ENCODE data around the gene ZNF76. TPM values are rescaled to one million over a fixed set of nuclear protein-coding genes. Genes with fewer than 3 reads are reported as not detected.

The ZNF76 gene
- total and polyA plus RNA-seq, 7 donors: 17.9 to 37.3 (median 24.6) TPM

GRCh38 chr6:35343835-35344550 is 84.5 kb downstream of the ZNF76 start:
- H3K36me3 ChIP-seq (ENCODE audit: insufficient read depth in 1 of 2, low read depth in 1 of 2): peaks cover 14 to 28% of the 10 kb centered on the region in 2 donors
- no peak for TF ChIP-seq CTCF (IDR thresholded peaks at IDR 0.05)
- ATAC-seq: no peak
- 43 to 48% (median 47%) methylated on average over 6 of the region's 6 CpGs for WGBS, 3 donors
- no peaks in the 10 kb centered on the region for H3K27me3 ChIP-seq (ENCODE audit: insufficient read depth in 3 of 3, low read length in 2 of 3)
- no peak for DNase-seq
- peak overlapping the region; percentile 99 for H3K4me3 ChIP-seq
- peak overlapping the region; percentile 99 for H3K27ac ChIP-seq
- H3K9me3 ChIP-seq: no peaks in the 10 kb centered on the region
- intact Hi-C loops (cut with DNase I): loop anchor here (2.0 to 5.0 kb wide), 4 partner anchors 27 to 123 kb away; partner anchors contain the start of gene RPL10A (in 1 of the 2)
- peaks cover 44% of the 10 kb centered on the region for H3K4me1 ChIP-seq

Other genes starting within 250 kb of the ZNF76 start
- not detected for gene TCP11, start 118.4 kb upstream of the ZNF76 start, total RNA-seq
- gene TCP11, start 118.4 kb upstream of the ZNF76 start, polyA plus RNA-seq: under 1 TPM in 1 of 3 donors, not detected in 2; 0.08 TPM
- under 1 TPM in 2 of 4 donors, not detected in 2; 0.10 to 0.21 TPM for gene SCUBE3, start 45.8 kb upstream of the ZNF76 start, total RNA-seq
- gene SCUBE3, start 45.8 kb upstream of the ZNF76 start, polyA plus RNA-seq: under 1 TPM; 0.01 to 0.04 (median 0.01) TPM
- gene DEF6, start 38.1 kb downstream of the ZNF76 start, total RNA-seq: 1 to 10 TPM in 1 of 4 donors, under 1 TPM in 3; 0.46 to 1.6 (median 0.64) TPM
- 1 to 10 TPM in 1 of 3 donors, under 1 TPM in 2; 0.43 to 1.3 (median 0.69) TPM for gene DEF6, start 38.1 kb downstream of the ZNF76 start, polyA plus RNA-seq
- 10 to 100 TPM; 19.4 to 47.2 (median 38.4) TPM for gene PPARD, start 82.8 kb downstream of the ZNF76 start, total RNA-seq
- gene PPARD, start 82.8 kb downstream of the ZNF76 start, polyA plus RNA-seq: 100 to 1,000 TPM in 1 of 3 donors, 10 to 100 TPM in 2; 13.5 to 187 (median 25.0) TPM
- gene FANCE, start 192.6 kb downstream of the ZNF76 start, total RNA-seq: 1 to 10 TPM; 5.7 to 9.3 (median 8.1) TPM
- 10 to 100 TPM in 1 of 3 donors, 1 to 10 TPM in 2; 3.8 to 15.2 (median 4.5) TPM for gene FANCE, start 192.6 kb downstream of the ZNF76 start, polyA plus RNA-seq
- gene RPL10A, start 208.7 kb downstream of the ZNF76 start, total RNA-seq: 100 to 1,000 TPM; 668 to 832 (median 736) TPM
- gene RPL10A, start 208.7 kb downstream of the ZNF76 start, polyA plus RNA-seq: 1,000 to 10,000 TPM in 2 of 3 donors, 100 to 1,000 TPM in 1; 918 to 1,629 (median 1,240) TPM
- 10 to 100 TPM; 23.0 to 44.3 (median 26.2) TPM for gene TEAD3, start 237.3 kb downstream of the ZNF76 start, total RNA-seq
- gene TEAD3, start 237.3 kb downstream of the ZNF76 start, polyA plus RNA-seq: 10 to 100 TPM; 12.1 to 15.8 (median 14.5) TPM

Measured in psoas muscle (tissue), 8 donors.